HCT116 (cell line): ENCODE data around the gene MAPK8. TPM values are rescaled to one million over a fixed set of nuclear protein-coding genes. Genes with fewer than 3 reads are reported as not detected.

ENCODE experiments used
- ATAC-seq: fragments of 200-7000 bp; cut with Tn5 transposase; 2 replicates; pipeline ENCODE4 v1.9.1; 2020; ENCODE audit warnings: mild to moderate bottlenecking, moderate library complexity
- BruUV-seq: library from RNA; stranded (reverse); fragments of 400-500 nt; replicated peaks from 2 replicates; lab custom pipeline; 2021; lab: Mats Ljungman, UMichigan
- CTCF ChIA-PET: fragments of 300-600 bp; sonication (Branson Sonifier 250); formaldehyde crosslinking; loops from one replicate; lab custom pipeline; 2021; ENCODE audit warnings: antibody characterized with exemption; lab: Charles Lee
- POLR2A ChIA-PET: fragments of 300-600, 350-600 bp; sonication (Branson Sonifier 250); formaldehyde crosslinking; loops from one replicate; lab custom pipeline; 2021; ENCODE audit warnings: antibody characterized with exemption; lab: Charles Lee
- RAD21 ChIA-PET, 2 experiments: fragments of 300-600 bp; sonication (Branson Sonifier 250); formaldehyde crosslinking; loops; one replicate each; lab custom pipeline; 2023; ENCODE audit warnings: low total read pairs in 2 of 2; ENCODE audit not compliant: uncharacterized antibody in 2 of 2, unreplicated experiment in 2 of 2, low non-redundant PET in 1 of 2; lab: Charles Lee
- DNase-seq: peaks from one replicate; pipeline ENCODE4 v3.0.0-alpha.2; 2010; ENCODE audit warnings: low read depth, low spot score
- H2AFZ ChIP-seq: fragments of 200-600 bp; shearing (Covaris generic), sonication (generic); 2 replicates; pipeline ENCODE4 v1.6.1; 2017; ENCODE audit warnings: low read depth, mixed run types, mixed read lengths, antibody characterized with exemption, low read length; ENCODE audit not compliant: poor library complexity, severe bottlenecking
- H3K27ac ChIP-seq: 2 replicates; pipeline ENCODE4 v1.5.1; 2012; ENCODE audit warnings: low read depth, low read length
- H3K27me3 ChIP-seq: fragments of 200-600 bp; sonication (generic); 2 replicates; pipeline ENCODE4 v1.6.1; 2016; ENCODE audit warnings: mixed run types, low read length, mixed read lengths; ENCODE audit not compliant: insufficient read depth
- H3K36me3 ChIP-seq, 2 experiments: fragments of 200-500 bp in 1 of 2; fragments of 200-600 bp in 1 of 2; sonication (Bioruptor generic) in 1 of 2; sonication (generic) in 1 of 2; 2 replicates each; pipeline versions ENCODE4 v1.5.1 to v1.6.1; 2014 to 2016; ENCODE audit warnings: low read length in 2 of 2, inconsistent platforms in 1 of 2, mixed read lengths in 1 of 2, mixed run types in 1 of 2; ENCODE audit not compliant: insufficient read depth in 2 of 2, control insufficient read depth in 1 of 2
- H3K4me1 ChIP-seq, 2 experiments: fragments of 200-600 bp in 1 of 2; sonication (generic) in 1 of 2; 2 replicates each; pipeline versions ENCODE4 v1.5.1 to v1.6.1; 2012 to 2017; ENCODE audit warnings: low read length in 2 of 2, inconsistent platforms in 1 of 2, mild to moderate bottlenecking in 1 of 2, mixed read lengths in 1 of 2, mixed run types in 1 of 2, moderate library complexity in 1 of 2; ENCODE audit not compliant: insufficient read depth in 2 of 2, control insufficient read depth in 1 of 2
- H3K4me2 ChIP-seq: fragments of 200-600 bp; sonication (generic); 2 replicates; pipeline ENCODE4 v1.6.1; 2017; ENCODE audit warnings: mixed run types, low read length, mixed read lengths
- H3K4me3 ChIP-seq, 2 experiments: fragments of 200-600 bp in 1 of 2; sonication (generic) in 1 of 2; replicated peaks in 1 of 2; 2 replicates each; pipeline ENCODE4 v1.5.1; 2011 to 2016; ENCODE audit warnings: low read length in 2 of 2, control low read depth in 1 of 2, low read depth in 1 of 2, mild to moderate bottlenecking in 1 of 2, mixed read lengths in 1 of 2, mixed run types in 1 of 2
- H3K79me2 ChIP-seq: fragments of 200-600 bp; sonication (generic); 2 replicates; pipeline ENCODE4 v1.6.1; 2017; ENCODE audit warnings: mild to moderate bottlenecking, mixed run types, low read length, moderate library complexity, mixed read lengths; ENCODE audit not compliant: insufficient read depth
- H3K9ac ChIP-seq: fragments of 200-600 bp; sonication (generic); 2 replicates; pipeline ENCODE4 v1.6.1; 2016; ENCODE audit warnings: low read length, mixed read lengths
- H3K9me2 ChIP-seq: fragments of 200-600 bp; sonication (generic), shearing (Covaris generic); 2 replicates; pipeline ENCODE4 v1.6.1; 2017; ENCODE audit warnings: mixed run types, mild to moderate bottlenecking, moderate library complexity; ENCODE audit not compliant: insufficient read depth
- H3K9me3 ChIP-seq, 2 experiments: fragments of 200-500 bp in 1 of 2; fragments of 200-600 bp in 1 of 2; sonication (Bioruptor generic) in 1 of 2; sonication (generic) in 1 of 2; 2 replicates each; pipeline ENCODE4 v1.6.1; 2014 to 2017; ENCODE audit warnings: low read length in 2 of 2, mixed read lengths in 2 of 2, inconsistent platforms in 1 of 2, low read depth in 1 of 2, mild to moderate bottlenecking in 1 of 2, mixed run types in 1 of 2, moderate library complexity in 1 of 2; ENCODE audit not compliant: control insufficient read depth in 1 of 2, insufficient read depth in 1 of 2
- H4K20me1 ChIP-seq: fragments of 200-600 bp; sonication (generic), shearing (Covaris generic); 2 replicates; pipeline ENCODE4 v1.6.1; 2017; ENCODE audit warnings: mixed run types, mild to moderate bottlenecking, moderate library complexity; ENCODE audit not compliant: insufficient read depth
- CBX3 ChIP-seq: IDR thresholded peaks from 2 replicates; pipeline ENCODE4 v1.6.1; 2012; ENCODE audit warnings: low read depth
- CEBPB ChIP-seq: IDR thresholded peaks from 2 replicates; pipeline ENCODE4 v1.6.1; 2012; ENCODE audit warnings: low read depth
- EGR1 ChIP-seq: IDR thresholded peaks from 2 replicates; pipeline ENCODE4 v1.6.1; 2012; ENCODE audit warnings: low read depth
- ELF1 ChIP-seq: IDR thresholded peaks from 2 replicates; pipeline ENCODE4 v1.6.1; 2012; ENCODE audit warnings: low read depth, borderline replicate concordance
- FOSL1 ChIP-seq: IDR thresholded peaks from 2 replicates; pipeline ENCODE4 v1.6.1; 2012; ENCODE audit warnings: low read depth
- POLR2A ChIP-seq: IDR thresholded peaks from 2 replicates; pipeline ENCODE4 v1.7.0; 2011; ENCODE audit warnings: borderline replicate concordance; ENCODE audit not compliant: insufficient read depth, insufficient read length; ENCODE audit errors: extremely low read depth
- RAD21 ChIP-seq: IDR thresholded peaks from 2 replicates; pipeline ENCODE4 v1.6.1; 2012; ENCODE audit warnings: low read depth, mild to moderate bottlenecking
- SRF ChIP-seq: IDR thresholded peaks from 2 replicates; pipeline ENCODE4 v1.6.1; 2012; ENCODE audit warnings: low read depth
- YY1 ChIP-seq: IDR thresholded peaks from 2 replicates; pipeline ENCODE4 v1.6.1; 2011; ENCODE audit warnings: low read length, low read depth, moderate library complexity, mild to moderate bottlenecking; ENCODE audit not compliant: insufficient replicate concordance; ENCODE audit errors: extremely low read depth
- intact Hi-C: fragments of 100-400 bp; cut with micrococcal nuclease; formaldehyde crosslinking; loops from 2 replicates; pipeline ENCODE4 v1.10.0; 2022
- total RNA-seq: library from RNA; stranded (reverse); gene quantifications from one replicate; pipeline ENCODE4 v1.2.1, GENCODE V29; 2021; ENCODE audit not compliant: unreplicated experiment
- TF ChIP-seq, protein P1 (sequence below), 3 experiments: fragments of 200-600 bp in 1 of 3; sonication (generic) in 1 of 3; IDR thresholded peaks in 2 of 3; conservative IDR thresholded peaks in 1 of 3; 2 replicates each; pipeline ENCODE4 v1.5.1; 2012 to 2017; ENCODE audit warnings: low read depth in 2 of 3, low read length in 2 of 3, antibody characterized with exemption in 1 of 3, borderline replicate concordance in 1 of 3, control low read depth in 1 of 3, mild to moderate bottlenecking in 1 of 3, mixed read lengths in 1 of 3, mixed run types in 1 of 3, moderate library complexity in 1 of 3; ENCODE audit not compliant: insufficient read depth in 1 of 3
- TF ChIP-seq, protein P2 (sequence below): IDR thresholded peaks from 2 replicates; pipeline ENCODE4 v1.6.1; 2012

Gene MAPK8
- total RNA-seq, 1 experiment from 2014 or later, result 71.0 TPM

DNA sequence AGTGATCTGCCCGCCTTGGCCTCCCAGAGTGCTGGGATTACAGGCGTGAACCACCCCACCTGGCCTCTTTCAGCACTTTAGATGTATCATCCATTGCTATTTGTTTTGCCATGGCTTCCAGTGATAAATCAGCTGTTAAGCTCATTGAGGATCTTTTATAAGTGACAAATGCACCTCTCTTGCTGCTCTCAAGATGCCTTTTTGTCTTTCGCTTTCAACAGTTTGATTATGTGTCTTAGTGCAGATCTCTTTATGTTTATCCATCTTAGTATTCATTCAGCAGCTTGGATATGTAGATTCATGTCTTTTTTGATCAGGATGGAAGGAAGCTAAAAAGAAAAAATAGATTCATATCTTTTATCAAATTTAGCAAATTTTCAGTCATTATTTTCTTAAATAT, 105.6 kb downstream of the MAPK8 start:
- H2AFZ ChIP-seq, result no peak overlapping the region
- RAD21 ChIA-PET, result no interaction called here
- TF ChIP-seq EGR1 (no peak), CEBPB (no peak), FOSL1 (no peak), CBX3 (no peak), ELF1 (no peak), RAD21 (no peak), YY1 (no peak), SRF (no peak), POLR2A (no peak)
- TF ChIP-seq, protein P1, sequence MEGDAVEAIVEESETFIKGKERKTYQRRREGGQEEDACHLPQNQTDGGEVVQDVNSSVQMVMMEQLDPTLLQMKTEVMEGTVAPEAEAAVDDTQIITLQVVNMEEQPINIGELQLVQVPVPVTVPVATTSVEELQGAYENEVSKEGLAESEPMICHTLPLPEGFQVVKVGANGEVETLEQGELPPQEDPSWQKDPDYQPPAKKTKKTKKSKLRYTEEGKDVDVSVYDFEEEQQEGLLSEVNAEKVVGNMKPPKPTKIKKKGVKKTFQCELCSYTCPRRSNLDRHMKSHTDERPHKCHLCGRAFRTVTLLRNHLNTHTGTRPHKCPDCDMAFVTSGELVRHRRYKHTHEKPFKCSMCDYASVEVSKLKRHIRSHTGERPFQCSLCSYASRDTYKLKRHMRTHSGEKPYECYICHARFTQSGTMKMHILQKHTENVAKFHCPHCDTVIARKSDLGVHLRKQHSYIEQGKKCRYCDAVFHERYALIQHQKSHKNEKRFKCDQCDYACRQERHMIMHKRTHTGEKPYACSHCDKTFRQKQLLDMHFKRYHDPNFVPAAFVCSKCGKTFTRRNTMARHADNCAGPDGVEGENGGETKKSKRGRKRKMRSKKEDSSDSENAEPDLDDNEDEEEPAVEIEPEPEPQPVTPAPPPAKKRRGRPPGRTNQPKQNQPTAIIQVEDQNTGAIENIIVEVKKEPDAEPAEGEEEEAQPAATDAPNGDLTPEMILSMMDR (IDR thresholded peaks at IDR 0.05 in 2 of 3, conservative IDR thresholded peaks at IDR 0.05 in 1 of 3; ENCODE audit: borderline replicate concordance in 1 of 3, insufficient read depth in 1 of 3, low read depth in 2 of 3, low read length in 2 of 3), result no peak
- TF ChIP-seq, protein P2, sequence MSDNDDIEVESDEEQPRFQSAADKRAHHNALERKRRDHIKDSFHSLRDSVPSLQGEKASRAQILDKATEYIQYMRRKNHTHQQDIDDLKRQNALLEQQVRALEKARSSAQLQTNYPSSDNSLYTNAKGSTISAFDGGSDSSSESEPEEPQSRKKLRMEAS, result no peak
- no peak overlapping the region for H3K4me3 ChIP-seq
- BruUV-seq, result no TSS peak
- no peaks in the 10 kb centered on the region for H3K9me2 ChIP-seq
- no peak overlapping the region for H3K4me2 ChIP-seq
- no peaks in the 10 kb centered on the region for H3K79me2 ChIP-seq
- DNase-seq, result no peak
- no peaks in the 10 kb centered on the region for H4K20me1 ChIP-seq
- no peak overlapping the region for H3K27ac ChIP-seq
- peaks cover 0 to 10% of the 10 kb centered on the region in 2 experiments; a peak in 1 of 4 replicates for H3K36me3 ChIP-seq
- intact Hi-C loops, result no loop called here
- POLR2A ChIA-PET, result no interaction called here
- H3K9ac ChIP-seq, result no peak overlapping the region
- ATAC-seq, result no peak
- CTCF ChIA-PET, result no interaction called here
- H3K27me3 ChIP-seq, result no peaks in the 10 kb centered on the region
- H3K4me1 ChIP-seq, result no peaks in the 10 kb centered on the region
- no peaks in the 10 kb centered on the region for H3K9me3 ChIP-seq
